HG02938 (cell line): ENCODE results near the gene LAG3.

Experiments
- ATAC-seq: cut with Tn5 transposase; IDR thresholded peaks from one replicate; pipeline ENCODE4 v1.9.1; 2021; ENCODE audit warnings: mild to moderate bottlenecking, moderate library complexity; ENCODE audit not compliant: unreplicated experiment

The LAG3 gene

DNA sequence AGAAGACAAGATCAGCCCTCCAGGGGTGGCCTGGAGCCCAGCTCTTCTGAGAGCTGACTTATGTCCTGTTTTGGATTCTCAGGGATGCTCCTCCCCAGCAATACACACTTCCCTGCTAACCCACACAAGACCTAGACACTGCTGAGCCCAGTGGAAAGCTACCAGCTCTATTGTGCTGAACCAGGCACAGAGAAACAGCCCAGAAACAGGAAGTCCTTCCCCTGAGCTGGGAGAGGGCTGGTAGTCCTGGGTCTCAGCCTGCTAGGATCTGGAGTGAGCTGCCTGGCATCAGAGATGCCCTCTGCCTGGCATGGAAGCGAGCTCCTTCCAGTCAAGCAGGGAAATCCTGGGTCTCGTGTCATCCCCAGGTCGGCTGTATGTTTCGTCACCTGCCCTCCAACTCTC lies 1.2 kb upstream of the LAG3 start:
- ATAC-seq: no peak

DNA sequence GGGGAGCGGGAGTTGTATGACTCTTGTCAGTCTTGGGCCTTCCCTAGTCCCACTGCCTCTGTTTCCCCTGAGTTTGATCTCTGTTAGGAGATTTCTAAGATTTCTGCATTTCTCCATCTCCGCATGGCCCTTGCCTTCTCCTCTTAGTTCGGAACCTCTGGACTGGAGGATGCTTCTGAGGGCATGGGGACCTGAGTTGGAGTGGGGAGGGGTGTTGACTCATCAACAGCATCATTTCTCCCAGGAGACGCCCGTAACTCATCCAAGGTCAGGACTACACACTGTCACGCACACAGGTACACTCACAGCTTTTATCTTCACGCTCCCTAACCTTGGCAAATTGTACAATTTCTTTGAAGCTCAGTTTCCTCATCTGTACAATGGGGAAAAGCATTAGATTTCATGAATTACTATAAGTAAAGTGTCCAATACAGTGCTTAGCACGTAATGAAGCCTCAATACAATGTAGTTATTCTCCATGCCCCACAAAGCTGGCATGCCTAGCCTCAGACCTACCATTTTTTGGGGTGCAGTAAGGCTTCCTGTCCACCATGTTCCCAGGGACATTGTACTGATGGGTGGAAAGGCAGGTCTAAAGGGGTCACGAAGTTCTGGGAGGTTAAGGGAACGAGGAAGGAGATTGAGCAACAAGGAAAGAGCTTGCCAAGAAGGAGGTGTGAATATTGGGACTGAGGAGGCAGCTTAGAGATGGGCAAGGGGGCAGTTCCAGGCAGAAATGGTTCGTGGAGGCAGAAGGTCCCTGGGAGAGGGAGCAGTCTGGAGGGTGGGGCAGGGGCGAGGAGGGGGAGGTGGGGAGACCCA lies 600 bp upstream of the LAG3 start:
- ATAC-seq: no peak

GRCh38 chr12:6772726-6773589 lies 638 bp downstream of the LAG3 start:
- ATAC-seq: no peak

GRCh38 chr12:6773590-6774351 lies 1.5 kb downstream of the LAG3 start:
- no peak for ATAC-seq

- no peak for ATAC-seq
Observed at GRCh38 chr12:6774499-6775062, 2.3 kb downstream of the LAG3 start.

DNA sequence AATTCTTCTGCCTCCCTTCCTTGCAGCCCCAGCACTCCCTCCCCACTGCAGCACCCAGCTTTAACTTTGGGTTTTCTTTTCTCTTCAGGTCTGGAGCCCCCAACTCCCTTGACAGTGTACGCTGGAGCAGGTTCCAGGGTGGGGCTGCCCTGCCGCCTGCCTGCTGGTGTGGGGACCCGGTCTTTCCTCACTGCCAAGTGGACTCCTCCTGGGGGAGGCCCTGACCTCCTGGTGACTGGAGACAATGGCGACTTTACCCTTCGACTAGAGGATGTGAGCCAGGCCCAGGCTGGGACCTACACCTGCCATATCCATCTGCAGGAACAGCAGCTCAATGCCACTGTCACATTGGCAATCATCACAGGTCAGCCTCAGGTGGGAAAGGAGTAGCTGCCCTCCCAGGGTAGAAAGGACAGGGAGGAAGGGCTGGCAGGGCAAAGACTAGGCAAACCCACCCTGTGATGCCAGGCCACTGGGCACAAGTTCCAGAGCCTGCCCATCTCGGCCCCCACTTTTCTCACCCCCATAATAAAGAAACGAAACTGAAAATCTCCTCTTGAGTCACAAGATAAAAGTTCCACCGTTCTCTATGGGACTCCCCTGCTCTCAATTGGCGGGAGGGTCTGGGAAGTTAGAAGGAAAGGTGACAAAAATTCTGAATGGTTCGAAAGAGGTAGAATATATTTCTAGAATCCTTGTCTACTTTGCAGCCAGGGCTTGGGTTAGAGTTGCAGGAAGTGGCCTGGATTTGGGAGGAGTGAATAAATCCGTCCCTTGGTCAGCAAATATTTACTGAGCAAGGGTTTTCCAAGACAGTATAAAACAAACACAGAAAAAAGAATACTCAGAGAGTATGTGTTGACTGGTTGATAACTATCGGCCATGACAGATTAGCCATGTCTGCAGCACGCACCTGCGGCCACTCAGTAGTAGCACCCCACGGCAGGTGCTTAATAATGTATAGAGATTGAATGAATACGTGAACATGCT lies 3.2 kb downstream of the LAG3 start:
- no peak for ATAC-seq

DNA sequence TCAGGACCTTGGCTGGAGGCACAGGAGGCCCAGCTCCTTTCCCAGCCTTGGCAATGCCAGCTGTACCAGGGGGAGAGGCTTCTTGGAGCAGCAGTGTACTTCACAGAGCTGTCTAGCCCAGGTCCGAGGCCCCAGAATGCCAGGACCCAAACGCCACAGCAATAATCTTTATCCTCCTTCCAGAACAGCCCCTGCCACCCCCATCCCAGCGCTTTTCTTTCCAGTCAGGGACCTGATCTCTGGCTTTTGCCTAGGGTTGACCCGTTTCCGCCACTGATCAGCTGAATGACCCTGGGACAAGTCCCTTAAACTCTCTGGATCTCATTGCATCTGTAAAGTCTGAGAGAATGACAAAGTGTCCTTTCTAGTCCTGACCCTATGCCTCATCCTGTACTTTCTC lies 5.1 kb downstream of the LAG3 start:
- ATAC-seq: no peak

GRCh38 chr12:6778217-6778573 lies 5.9 kb downstream of the LAG3 start:
- no peak for ATAC-seq

DNA sequence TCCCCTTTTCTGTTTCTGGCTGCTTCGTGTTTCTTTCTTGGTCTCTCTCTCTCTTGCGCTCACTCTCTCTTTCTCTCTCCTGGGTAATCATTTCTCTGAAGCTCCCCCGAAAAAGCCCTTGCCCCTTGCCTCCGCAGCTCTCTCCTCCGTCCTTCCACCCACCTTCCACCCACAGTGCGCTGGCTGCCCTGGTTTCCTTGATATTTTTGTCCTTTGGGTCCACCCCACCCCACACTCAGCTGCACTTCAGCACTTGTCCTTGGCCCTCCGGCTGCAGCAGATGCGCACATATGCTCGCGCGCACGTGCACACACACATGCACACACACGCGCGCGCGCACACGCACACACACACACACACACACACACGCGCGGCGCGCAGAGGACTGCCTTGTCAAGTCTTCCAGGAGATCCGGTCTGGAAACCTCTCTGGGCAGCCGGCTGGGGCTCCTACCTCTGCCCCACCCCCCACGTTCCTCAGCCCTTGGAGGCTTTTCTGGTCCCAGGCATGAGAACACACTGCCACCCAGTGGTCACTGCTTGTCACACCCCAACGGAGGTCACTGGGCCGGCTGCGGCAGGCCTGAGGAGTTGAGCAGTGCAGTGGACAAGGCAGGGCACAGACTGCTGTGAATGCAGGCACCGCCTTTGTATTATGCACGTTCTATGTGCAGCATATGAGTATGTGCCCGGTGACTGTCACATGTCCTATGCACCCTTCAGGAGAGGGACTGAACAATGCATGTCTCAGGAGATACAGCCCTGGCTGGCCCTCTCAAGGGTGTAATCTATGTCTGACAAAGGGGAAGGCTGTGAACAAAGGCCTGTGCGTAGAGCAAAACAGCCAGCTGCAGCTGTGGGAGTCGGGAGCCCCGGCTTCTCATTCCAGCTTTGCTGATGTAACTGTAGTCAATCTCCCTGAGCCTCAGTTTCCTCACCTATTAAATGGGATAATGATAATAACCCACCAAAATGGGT lies 6.5 kb downstream of the LAG3 start:
- no peak for ATAC-seq

DNA sequence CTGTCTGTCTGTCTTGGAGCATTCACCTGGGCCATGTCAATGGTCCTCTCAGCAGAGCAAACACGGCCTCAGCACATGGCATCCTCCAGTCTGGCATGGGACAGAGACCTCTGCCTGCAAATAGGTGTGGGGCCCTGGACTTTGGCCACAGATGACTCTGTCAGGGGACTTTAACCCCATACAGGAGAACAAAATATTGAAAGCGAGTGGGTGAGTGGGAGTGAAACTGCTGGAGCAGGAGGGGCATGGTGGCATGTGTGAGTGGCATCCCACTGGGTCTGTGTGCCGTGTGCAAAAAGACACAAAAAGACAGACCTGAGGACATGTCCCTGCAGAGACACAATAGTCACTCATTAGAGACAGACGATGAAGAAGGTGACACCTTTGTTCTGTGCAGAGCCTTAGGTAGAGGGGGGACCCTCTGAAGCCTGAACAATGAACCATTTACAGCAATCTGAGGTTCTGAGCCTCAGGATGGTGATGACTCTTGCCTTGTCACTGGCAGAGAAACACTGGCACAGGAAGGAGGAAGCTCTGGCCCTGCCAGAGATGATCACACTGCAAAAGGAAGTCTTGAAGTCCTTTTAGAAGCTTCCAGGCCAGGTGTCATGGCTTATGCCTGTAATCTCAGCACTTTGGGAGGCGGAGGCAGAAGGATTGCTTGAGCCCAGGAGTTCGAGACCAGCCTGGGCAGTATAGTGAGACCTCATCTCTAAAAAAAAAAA lies 7.5 kb downstream of the LAG3 start:
- ATAC-seq: no peak

DNA sequence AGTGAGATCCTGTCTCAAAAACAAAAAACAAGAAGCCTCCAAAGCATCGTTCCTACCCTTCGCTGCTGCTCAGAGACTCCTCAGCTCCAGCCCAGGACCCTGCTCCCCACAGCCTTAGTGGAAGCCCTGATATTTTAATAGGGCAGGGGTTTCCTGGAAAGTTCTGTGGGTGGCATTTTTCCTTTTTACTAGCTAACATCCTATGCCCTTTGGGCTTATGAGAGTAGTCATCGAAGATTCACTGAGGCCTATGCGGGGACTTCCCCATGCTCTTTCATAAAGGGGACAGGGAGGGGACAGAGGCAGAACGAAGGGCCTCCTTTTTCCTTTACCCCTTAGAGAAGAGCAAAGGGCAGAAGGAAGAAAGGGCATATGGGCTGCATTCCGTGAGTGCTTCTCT lies 8.3 kb downstream of the LAG3 start:
- no peak for ATAC-seq

DNA sequence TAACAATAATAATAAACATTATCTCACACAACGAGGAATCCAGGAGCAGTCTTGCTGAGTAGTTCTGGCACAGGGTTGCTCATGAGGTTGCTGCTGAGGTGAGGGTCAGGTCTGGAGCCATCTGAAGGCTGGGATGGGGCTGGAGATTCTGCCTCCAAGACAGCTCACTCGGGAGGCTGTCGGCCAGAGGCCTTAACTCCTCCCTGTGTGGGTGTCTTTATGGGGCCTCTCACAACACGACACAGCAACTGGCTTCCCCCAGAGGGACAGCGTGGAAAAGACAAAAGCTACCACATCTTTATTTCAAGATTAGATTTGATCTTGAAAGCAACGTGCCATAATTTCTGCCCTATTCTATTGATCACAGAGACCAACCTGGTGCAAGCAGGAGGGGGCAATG lies 9.8 kb downstream of the LAG3 start:
- no peak for ATAC-seq

DNA sequence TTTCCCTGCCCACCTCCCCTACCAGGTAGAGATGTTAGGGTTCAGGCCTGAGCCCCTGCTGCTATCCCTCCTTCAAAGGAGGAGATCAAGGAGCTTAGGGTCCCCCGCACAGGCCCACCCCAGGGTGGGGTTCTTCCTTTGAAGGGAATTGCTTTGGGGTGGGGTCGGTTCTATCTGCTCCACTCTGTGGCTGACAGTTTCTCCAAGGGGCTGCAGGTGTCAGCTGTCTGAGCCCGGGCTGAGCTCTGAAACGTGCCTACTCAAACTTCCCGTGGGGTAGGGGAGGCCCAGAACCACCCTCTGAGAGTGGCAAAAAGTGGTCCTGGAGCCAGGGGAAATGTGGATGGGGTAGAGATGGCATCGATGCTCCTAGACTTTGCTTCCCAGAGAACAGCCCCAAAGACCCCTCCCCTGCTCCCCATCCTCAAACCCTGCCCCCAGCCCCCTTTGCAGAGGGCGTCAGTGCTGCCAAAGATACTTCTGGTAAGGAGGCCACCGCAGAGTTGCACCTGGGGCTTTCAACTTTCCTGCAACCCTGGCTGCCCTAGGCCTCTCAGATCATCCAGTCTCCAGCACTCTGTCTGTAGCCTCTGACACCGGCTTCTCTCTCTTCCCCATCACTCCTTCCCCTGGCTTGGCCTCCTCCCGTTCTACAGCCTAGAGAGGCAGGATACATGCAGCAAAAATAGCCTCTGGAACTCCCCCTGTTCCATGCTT lies 10.7 kb downstream of the LAG3 start:
- no peak for ATAC-seq

DNA sequence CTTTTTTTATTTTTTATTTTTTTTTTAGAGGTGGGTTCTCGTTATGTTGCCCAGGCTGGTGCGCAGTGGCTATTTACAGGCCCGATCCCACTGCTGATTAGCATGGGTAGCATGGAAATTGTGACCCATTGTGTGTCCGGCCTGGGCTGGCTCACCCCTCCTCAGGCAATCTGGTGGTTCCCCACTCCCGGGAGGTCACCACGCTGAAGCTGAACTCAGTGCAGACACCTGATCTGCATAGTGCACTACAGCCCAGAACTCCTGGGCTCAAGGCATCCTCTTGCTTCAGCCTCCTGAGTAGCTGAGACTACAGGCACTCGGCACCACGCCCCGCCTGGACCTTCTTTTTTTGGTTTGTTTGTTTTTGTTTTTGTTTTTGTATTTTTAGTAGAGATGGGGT lies 11.5 kb downstream of the LAG3 start:
- no peak for ATAC-seq

DNA sequence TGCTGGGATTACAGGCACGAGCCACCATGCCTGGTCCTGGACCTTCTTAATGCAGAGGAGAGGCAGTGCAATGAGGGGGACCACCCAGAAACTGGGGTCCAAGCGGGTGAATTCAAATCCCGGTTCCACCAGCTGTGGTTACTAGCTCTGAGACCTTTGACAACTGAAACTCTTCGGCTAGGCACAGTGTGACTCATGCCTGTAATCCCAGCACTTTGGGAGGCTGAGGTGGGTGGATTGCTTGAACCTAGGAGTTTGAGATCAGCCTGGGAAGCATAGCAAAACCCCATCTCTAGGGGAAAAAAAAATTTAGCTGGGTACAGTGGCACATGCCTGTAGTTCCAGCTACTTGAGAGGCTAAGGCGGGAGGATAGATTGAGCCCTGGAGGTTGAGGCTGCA lies 12.0 kb downstream of the LAG3 start:
- no peak for ATAC-seq

- no peak for ATAC-seq
Observed at GRCh38 chr12:6784761-6785160, 12.4 kb downstream of the LAG3 start.

- ATAC-seq: no peak
Observed at GRCh38 chr12:6786416-6787094, 14.2 kb downstream of the LAG3 start.
